GM11168 (cell line): ENCODE results near the gene SLC17A6.

Experiments
- in situ Hi-C: fragments of 300-500 bp; cut with MboI; formaldehyde crosslinking; loops from one replicate; pipeline ENCODE4 v1.12.0; 2022; ENCODE audit warnings: low sequenced_read_pairs; ENCODE audit not compliant: unreplicated experiment

Gene SLC17A6

GRCh38 chr11:22337596-22338485 lies at the start of gene SLC17A6:
Gene SLC17A6 (plus strand): TSS chr11:22338381. CDS start chr11:22338534, 153 bp downstream.
- in situ Hi-C loops: loop anchor here (10.0 kb wide), 1 partner anchor 457 kb away; no protein-coding TSS in a partner anchor

- in situ Hi-C loops: no loop called here
These were observed 35.8 kb upstream of the SLC17A6 start for GRCh38 chr11:22302368-22302767.

- in situ Hi-C loops: no loop called here
These were observed 33.7 kb upstream of the SLC17A6 start for GRCh38 chr11:22304337-22304961.

GRCh38 chr11:22317656-22318055 lies 20.5 kb upstream of the SLC17A6 start:
- in situ Hi-C loops: no loop called here

- in situ Hi-C loops: loop anchor here (10.0 kb wide), 1 partner anchor 463 kb away; no protein-coding TSS in a partner anchor
These were observed 6.4 kb upstream of the SLC17A6 start for GRCh38 chr11:22331771-22332170.

- in situ Hi-C loops: loop anchor here (10.0 kb wide), 1 partner anchor 458 kb away; no protein-coding TSS in a partner anchor
These were observed 1.6 kb upstream of the SLC17A6 start for GRCh38 chr11:22336587-22336986.

GRCh38 chr11:22339611-22340010 lies 1.4 kb downstream of the SLC17A6 start:
- in situ Hi-C loops: loop anchor here (10.0 kb wide), 1 partner anchor 455 kb away; no protein-coding TSS in a partner anchor

- in situ Hi-C loops: no loop called here
These were observed 2.1 kb downstream of the SLC17A6 start for GRCh38 chr11:22340235-22340634.

GRCh38 chr11:22340701-22341587 lies 2.8 kb downstream of the SLC17A6 start:
- in situ Hi-C loops: no loop called here

- in situ Hi-C loops: no loop called here
These were observed 3.4 kb downstream of the SLC17A6 start for GRCh38 chr11:22341588-22341931.

- in situ Hi-C loops: no loop called here
These were observed 4.2 kb downstream of the SLC17A6 start for GRCh38 chr11:22342211-22343031.

- in situ Hi-C loops: no loop called here
These were observed 4.8 kb downstream of the SLC17A6 start for GRCh38 chr11:22343032-22343324.

GRCh38 chr11:22343371-22344032 lies 5.3 kb downstream of the SLC17A6 start:
- in situ Hi-C loops: no loop called here

GRCh38 chr11:22344081-22344480 lies 5.9 kb downstream of the SLC17A6 start:
- in situ Hi-C loops: no loop called here

- in situ Hi-C loops: no loop called here
These were observed 8.1 kb downstream of the SLC17A6 start for GRCh38 chr11:22346282-22346681.

GRCh38 chr11:22347857-22348487 lies 9.8 kb downstream of the SLC17A6 start:
- in situ Hi-C loops: no loop called here

GRCh38 chr11:22349491-22349890 lies 11.3 kb downstream of the SLC17A6 start:
- in situ Hi-C loops: no loop called here

- in situ Hi-C loops: no loop called here
These were observed 21.1 kb downstream of the SLC17A6 start for GRCh38 chr11:22359295-22359694.

GRCh38 chr11:22371160-22371559 lies 33.0 kb downstream of the SLC17A6 start:
- in situ Hi-C loops: no loop called here
